H9 (cell line): Measurements from ENCODE around the gene TRAF3. TPM values are rescaled to one million over a fixed set of nuclear protein-coding genes. Genes with fewer than 3 reads are reported as not detected.

ENCODE experiments used
- DNase-seq: peaks from one replicate; pipeline ENCODE4 v3.0.0-alpha.2; 2017
- H2AFZ ChIP-seq: one replicate; pipeline ENCODE4 v1.6.1; 2013; ENCODE audit warnings: mild to moderate bottlenecking, low read length, control low read depth, moderate library complexity
- H2AK5ac ChIP-seq: 2 replicates; pipeline ENCODE4 v1.6.1; 2013; ENCODE audit warnings: low read length, control low read depth, mixed read lengths; ENCODE audit not compliant: insufficient read length
- H2BK120ac ChIP-seq: one replicate; pipeline ENCODE4 v1.6.1; 2013; ENCODE audit warnings: low read depth, mild to moderate bottlenecking, low read length, control low read depth, inconsistent platforms; ENCODE audit not compliant: poor library complexity, severe bottlenecking
- H2BK12ac ChIP-seq: 2 replicates; pipeline ENCODE4 v1.6.1; 2013; ENCODE audit warnings: low read length, control low read depth, mixed read lengths, low read depth; ENCODE audit not compliant: insufficient read length
- H2BK15ac ChIP-seq: 2 replicates; pipeline ENCODE4 v1.6.1; 2013; ENCODE audit warnings: low read depth, low read length, control low read depth
- H2BK20ac ChIP-seq: one replicate; pipeline ENCODE4 v1.6.1; 2013; ENCODE audit warnings: low read depth, mild to moderate bottlenecking, low read length, control low read depth, inconsistent platforms; ENCODE audit not compliant: poor library complexity, severe bottlenecking
- H2BK5ac ChIP-seq: 2 replicates; pipeline ENCODE4 v1.6.1; 2013; ENCODE audit warnings: low read length, control low read depth, mixed read lengths; ENCODE audit not compliant: insufficient read length
- H3K14ac ChIP-seq: 2 replicates; pipeline ENCODE4 v1.6.1; 2013; ENCODE audit warnings: low read length, control low read depth; ENCODE audit not compliant: insufficient read depth
- H3K18ac ChIP-seq: 2 replicates; pipeline ENCODE4 v1.6.1; 2013; ENCODE audit warnings: low read depth, mild to moderate bottlenecking, mixed read lengths, low read length, control low read depth; ENCODE audit not compliant: insufficient read length
- H3K23ac ChIP-seq: 2 replicates; pipeline ENCODE4 v1.6.1; 2013; ENCODE audit warnings: low read length, control low read depth, mixed read lengths, low read depth; ENCODE audit not compliant: insufficient read length
- H3K23me2 ChIP-seq: 2 replicates; pipeline ENCODE4 v1.6.1; 2013; ENCODE audit warnings: low read depth, mild to moderate bottlenecking, mixed read lengths, low read length, control low read depth; ENCODE audit not compliant: insufficient read length, poor library complexity, severe bottlenecking
- H3K27ac ChIP-seq: 2 replicates; pipeline ENCODE4 v1.5.1; 2013; ENCODE audit warnings: low read length, control low read depth, mixed read lengths, low read depth; ENCODE audit not compliant: insufficient read length
- H3K27me3 ChIP-seq: 2 replicates; pipeline ENCODE4 v1.6.1; 2013; ENCODE audit warnings: low read length, control low read depth, inconsistent platforms; ENCODE audit not compliant: insufficient read depth
- H3K4ac ChIP-seq: 2 replicates; pipeline ENCODE4 v1.6.1; 2013; ENCODE audit warnings: low read depth, mild to moderate bottlenecking, control low read depth, inconsistent platforms, low read length, moderate library complexity
- H3K4me1 ChIP-seq: 2 replicates; pipeline ENCODE4 v1.6.1; 2013; ENCODE audit warnings: low read length, control low read depth, inconsistent platforms; ENCODE audit not compliant: insufficient read depth
- H3K4me2 ChIP-seq: 2 replicates; pipeline ENCODE4 v1.6.1; 2013; ENCODE audit warnings: low read length, control low read depth, mixed read lengths; ENCODE audit not compliant: insufficient read length, insufficient read depth
- H3K56ac ChIP-seq: 2 replicates; pipeline ENCODE4 v1.6.1; 2013; ENCODE audit warnings: low read depth, mild to moderate bottlenecking, mixed read lengths, low read length, control low read depth; ENCODE audit not compliant: insufficient read length
- H3K79me1 ChIP-seq: 2 replicates; pipeline ENCODE4 v1.6.1; 2013; ENCODE audit warnings: low read depth, mild to moderate bottlenecking, moderate library complexity, low read length, control low read depth, inconsistent platforms; ENCODE audit not compliant: insufficient read depth, poor library complexity, severe bottlenecking
- H3K79me2 ChIP-seq: 2 replicates; pipeline ENCODE4 v1.6.1; 2013; ENCODE audit warnings: low read length, control low read depth, inconsistent platforms; ENCODE audit not compliant: insufficient read depth
- H3K9ac ChIP-seq: 2 replicates; pipeline ENCODE4 v1.6.1; 2013; ENCODE audit warnings: low read length, control low read depth, mixed read lengths; ENCODE audit not compliant: insufficient read length; ENCODE audit errors: extremely low read depth
- H3K9me3 ChIP-seq: one replicate; pipeline ENCODE4 v1.6.1; 2013; ENCODE audit warnings: low read depth, low read length, inconsistent platforms; ENCODE audit not compliant: control insufficient read depth
- H3T11ph ChIP-seq: one replicate; pipeline ENCODE4 v1.6.1; 2013; ENCODE audit warnings: mild to moderate bottlenecking, low read length, control low read depth, inconsistent platforms
- H4K20me1 ChIP-seq: one replicate; pipeline ENCODE4 v1.6.1; 2013; ENCODE audit not compliant: control insufficient read depth, insufficient read length, insufficient read depth
- H4K5ac ChIP-seq: 2 replicates; pipeline ENCODE4 v1.6.1; 2013; ENCODE audit warnings: low read depth, mild to moderate bottlenecking, mixed read lengths, low read length, control low read depth; ENCODE audit not compliant: insufficient read length
- H4K8ac ChIP-seq: replicated peaks from 2 replicates; pipeline ENCODE4 v1.6.1; 2013; ENCODE audit warnings: low read length, control low read depth, mixed read lengths, low read depth; ENCODE audit not compliant: insufficient read length
- H4K91ac ChIP-seq: 2 replicates; pipeline ENCODE4 v1.6.1; 2013; ENCODE audit warnings: low read depth, mild to moderate bottlenecking, moderate library complexity, mixed read lengths, low read length, control low read depth; ENCODE audit not compliant: insufficient read length
- H3K27ac Mint-ChIP-seq, 3 experiments: 2 replicates in 2 of 3; 3 replicates in 1 of 3; pipeline ENCODE4 v1.8.0; 2020 to 2021; ENCODE audit warnings: mixed read lengths in 3 of 3, mild to moderate bottlenecking in 1 of 3, moderate library complexity in 1 of 3
- H3K27me3 Mint-ChIP-seq: 2 replicates; pipeline ENCODE4 v1.8.0; 2021; ENCODE audit warnings: low read depth, mild to moderate bottlenecking, moderate library complexity, mixed read lengths
- H3K36me3 Mint-ChIP-seq, 3 experiments: 2 replicates in 2 of 3; 3 replicates in 1 of 3; pipeline ENCODE4 v1.8.0; 2020 to 2021; ENCODE audit warnings: low read depth in 3 of 3, mixed read lengths in 3 of 3; ENCODE audit not compliant: insufficient read depth in 1 of 3
- H3K4me1 Mint-ChIP-seq, 2 experiments: 2 replicates each; pipeline ENCODE4 v1.8.0; 2020; ENCODE audit warnings: mixed read lengths in 2 of 2
- H3K4me3 Mint-ChIP-seq, 2 experiments: 2 replicates in 1 of 2; 3 replicates in 1 of 2; pipeline ENCODE4 v1.8.0; 2020 to 2021; ENCODE audit warnings: mild to moderate bottlenecking in 2 of 2, mixed read lengths in 2 of 2, moderate library complexity in 1 of 2
- H3K9me3 Mint-ChIP-seq, 2 experiments: 2 replicates in 1 of 2; 3 replicates in 1 of 2; pipeline ENCODE4 v1.8.0; 2020; ENCODE audit warnings: mild to moderate bottlenecking in 2 of 2, mixed read lengths in 2 of 2, moderate library complexity in 1 of 2
- WGBS: extraction: QIAGEN DNeasy Blood & Tissue Kit; methylation state at CpG from one replicate; pipeline ENCODE4 v1.1.7; 2013; ENCODE audit warnings: missing lambda C conversion rate, low lambda C conversion rate, mixed read lengths; ENCODE audit not compliant: insufficient read length; ENCODE audit errors: extremely low coverage; 5-methylcytosine and 5-hydroxymethylcytosine counted together
- total RNA-seq: library from RNA; stranded (reverse); gene quantifications from 2 replicates; pipeline ENCODE4 v1.2.1, GENCODE V29; 2021
- TF ChIP-seq, protein P1 (sequence below): fragments of 200-600 bp; sonication (generic); conservative IDR thresholded peaks from 3 replicates; pipeline ENCODE4 v1.8.0; 2021; ENCODE audit warnings: antibody characterized with exemption, mild to moderate bottlenecking

Gene TRAF3
- total RNA-seq, 1 experiment from 2014 or later = 9.6 TPM

DNA sequence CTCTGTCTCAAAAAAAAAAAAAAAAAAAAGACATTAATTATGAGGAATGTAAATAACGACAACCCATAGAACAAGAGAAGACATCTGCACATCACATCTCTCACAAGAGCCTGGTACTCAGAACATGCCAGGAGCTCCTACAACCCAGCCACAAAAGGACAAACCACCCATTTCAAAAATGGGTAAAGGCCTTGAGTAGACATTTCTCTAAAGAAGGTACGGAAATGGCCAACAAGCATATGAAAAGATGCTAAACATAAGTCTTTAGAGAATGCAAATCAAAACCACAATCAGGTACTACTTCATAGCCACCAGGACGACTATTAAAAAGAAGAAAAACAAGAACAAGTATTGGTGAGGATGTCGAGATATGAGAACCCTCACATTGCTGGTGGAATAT is 158.5 kb downstream of the TRAF3 start:
- no peaks in the 10 kb centered on the region for H3K23me2 ChIP-seq
- no peaks in the 10 kb centered on the region for H3K9me3 ChIP-seq
- H2BK15ac ChIP-seq = no peak overlapping the region
- no peak overlapping the region for H2BK20ac ChIP-seq
- no CpG with 5 or more reads among the region's 4 CpGs for WGBS
- H3K23ac ChIP-seq = no peak overlapping the region
- H3K79me2 ChIP-seq = no peaks in the 10 kb centered on the region
- H2AK5ac ChIP-seq = no peak overlapping the region
- H4K8ac ChIP-seq = no peak overlapping the region
- no peak overlapping the region for H3K4me2 ChIP-seq
- no peak overlapping the region for H3K14ac ChIP-seq
- TF ChIP-seq, protein P1, sequence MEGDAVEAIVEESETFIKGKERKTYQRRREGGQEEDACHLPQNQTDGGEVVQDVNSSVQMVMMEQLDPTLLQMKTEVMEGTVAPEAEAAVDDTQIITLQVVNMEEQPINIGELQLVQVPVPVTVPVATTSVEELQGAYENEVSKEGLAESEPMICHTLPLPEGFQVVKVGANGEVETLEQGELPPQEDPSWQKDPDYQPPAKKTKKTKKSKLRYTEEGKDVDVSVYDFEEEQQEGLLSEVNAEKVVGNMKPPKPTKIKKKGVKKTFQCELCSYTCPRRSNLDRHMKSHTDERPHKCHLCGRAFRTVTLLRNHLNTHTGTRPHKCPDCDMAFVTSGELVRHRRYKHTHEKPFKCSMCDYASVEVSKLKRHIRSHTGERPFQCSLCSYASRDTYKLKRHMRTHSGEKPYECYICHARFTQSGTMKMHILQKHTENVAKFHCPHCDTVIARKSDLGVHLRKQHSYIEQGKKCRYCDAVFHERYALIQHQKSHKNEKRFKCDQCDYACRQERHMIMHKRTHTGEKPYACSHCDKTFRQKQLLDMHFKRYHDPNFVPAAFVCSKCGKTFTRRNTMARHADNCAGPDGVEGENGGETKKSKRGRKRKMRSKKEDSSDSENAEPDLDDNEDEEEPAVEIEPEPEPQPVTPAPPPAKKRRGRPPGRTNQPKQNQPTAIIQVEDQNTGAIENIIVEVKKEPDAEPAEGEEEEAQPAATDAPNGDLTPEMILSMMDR = no peak
- H4K91ac ChIP-seq = no peak overlapping the region
- no peak overlapping the region for H3K27ac ChIP-seq
- no peak overlapping the region for H3K4ac ChIP-seq
- H3K9ac ChIP-seq = no peak overlapping the region
- H3K27me3 ChIP-seq = no peaks in the 10 kb centered on the region
- H2AFZ ChIP-seq = no peak overlapping the region
- no peak overlapping the region for H3K27ac Mint-ChIP-seq
- no peak overlapping the region for H3K56ac ChIP-seq
- peaks cover 14 to 71% (median 39%) of the 10 kb centered on the region in 3 experiments; a peak in 6 of 7 replicates for H3K36me3 Mint-ChIP-seq
- H2BK5ac ChIP-seq = no peak overlapping the region
- no peaks in the 10 kb centered on the region for H4K20me1 ChIP-seq
- no peak overlapping the region for H2BK12ac ChIP-seq
- no peaks in the 10 kb centered on the region for H3K4me1 ChIP-seq
- H3K4me3 Mint-ChIP-seq = no peak overlapping the region
- H3T11ph ChIP-seq = no peak overlapping the region
- DNase-seq = no peak
- no peaks in the 10 kb centered on the region for H3K9me3 Mint-ChIP-seq
- H3K4me1 Mint-ChIP-seq = peaks cover 0 to under 1% of the 10 kb centered on the region in 2 experiments; a peak in 1 of 4 replicates
- H3K18ac ChIP-seq = no peak overlapping the region
- H3K79me1 ChIP-seq = no peaks in the 10 kb centered on the region
- no peak overlapping the region for H2BK120ac ChIP-seq
- peaks cover 7% of the 10 kb centered on the region for H3K27me3 Mint-ChIP-seq
- H4K5ac ChIP-seq = no peak overlapping the region
